NCI-H2107 treated with DMSO at 0.1 percent for 48 hours (cell line): ENCODE results near the gene TBC1D8.

Experiments used
- DNase-seq: peaks from one replicate; lab custom pipeline; 2025; ENCODE audit not compliant: unreplicated experiment; lab: John Stamatoyannopoulos, UW

Gene TBC1D8

DNA sequence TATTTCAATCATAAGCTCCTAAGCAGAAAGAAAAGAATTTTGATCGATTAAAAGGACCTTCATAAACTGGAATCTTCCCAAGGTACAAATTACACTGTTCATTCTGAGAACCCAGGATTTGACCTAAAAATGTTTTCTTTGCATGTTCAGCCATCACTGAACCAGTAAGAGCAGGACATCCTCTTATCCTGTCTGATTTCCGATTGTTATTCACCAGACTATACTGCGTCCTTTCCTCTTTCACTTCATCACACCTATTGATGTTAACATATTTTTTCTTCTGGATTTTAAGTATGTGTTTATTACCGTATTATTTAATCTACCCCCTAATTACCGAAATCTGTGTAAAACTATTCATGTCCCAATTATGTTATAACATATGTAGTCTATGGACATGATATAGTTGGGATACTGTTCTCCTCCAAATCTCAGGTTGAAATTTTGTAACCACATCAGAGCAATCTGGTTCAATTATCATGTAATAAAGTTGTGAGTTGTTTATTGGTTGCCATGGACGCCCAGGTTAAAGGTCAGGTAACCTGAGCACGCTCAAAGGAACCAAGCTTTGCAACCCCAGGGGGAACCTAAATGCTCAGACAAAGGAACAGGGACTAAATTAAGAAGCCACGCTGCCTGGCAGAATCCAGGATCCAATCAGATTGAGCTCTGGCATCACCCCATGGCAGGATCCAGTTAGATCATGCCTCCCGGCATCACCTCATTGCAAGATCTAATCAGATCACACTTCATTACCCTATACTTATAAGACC lies 11.6 kb upstream of the TBC1D8 start:
- no peak for DNase-seq

- no peak for DNase-seq
These were observed 10.5 kb upstream of the TBC1D8 start for GRCh38 chr2:101161658-101162057.

GRCh38 chr2:101160454-101160853 lies 9.3 kb upstream of the TBC1D8 start:
- no peak for DNase-seq

GRCh38 chr2:101159526-101159925 lies 8.3 kb upstream of the TBC1D8 start:
- DNase-seq, result no peak

GRCh38 chr2:101157272-101157671 lies 6.1 kb upstream of the TBC1D8 start:
- no peak for DNase-seq

DNA sequence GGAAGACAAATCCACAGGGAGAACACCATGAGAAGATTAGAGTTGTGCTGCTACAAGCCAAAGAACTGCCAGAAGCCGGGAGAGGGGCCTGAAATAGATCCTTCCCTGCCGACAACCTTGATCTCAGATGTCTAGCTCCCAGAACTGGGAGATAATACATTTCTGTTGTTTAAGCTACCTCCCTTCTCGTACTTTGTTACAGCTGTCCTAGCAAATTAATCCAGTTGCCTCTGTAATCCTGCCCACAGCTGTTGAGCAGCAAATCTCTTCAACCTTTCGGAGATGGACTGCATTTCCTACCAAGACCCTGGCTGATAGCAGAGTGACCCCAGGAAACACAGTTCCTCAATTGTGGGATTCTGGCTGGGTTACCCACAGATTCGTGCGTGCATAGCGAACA lies 2.6 kb upstream of the TBC1D8 start:
- DNase-seq, result no peak

DNA sequence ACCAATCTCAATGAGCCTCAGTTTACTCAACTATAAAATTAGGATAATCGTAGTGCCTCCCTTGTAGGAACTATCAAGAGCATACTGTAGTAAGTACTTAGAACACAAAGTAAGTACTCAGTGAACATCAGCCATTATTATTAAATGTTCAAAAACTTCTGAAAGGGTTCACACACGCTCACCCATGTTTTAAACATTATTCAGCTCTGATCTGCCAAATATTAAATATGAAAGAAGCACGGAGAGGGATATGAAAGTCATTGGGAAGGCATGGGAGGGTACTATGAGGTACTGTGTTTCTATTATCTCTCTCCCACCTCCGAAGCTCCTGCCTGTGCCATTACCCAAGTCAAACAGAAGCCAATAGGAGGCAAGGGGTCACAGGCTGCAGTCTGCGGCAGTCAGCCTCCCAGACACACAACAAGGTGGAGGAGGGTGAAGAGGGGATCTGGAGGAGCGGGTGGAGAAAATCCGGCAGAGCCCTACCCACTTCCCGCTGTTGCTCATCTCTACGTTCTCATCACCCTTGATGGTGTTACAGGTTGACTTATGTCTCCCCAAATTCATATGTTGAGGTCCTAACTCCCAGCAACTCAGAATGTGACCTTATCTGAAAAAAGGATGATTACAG lies 2.0 kb upstream of the TBC1D8 start:
- DNase-seq, result no peak

- DNase-seq, result peak; percentile 50
These were observed 1.3 kb upstream of the TBC1D8 start for GRCh38 chr2:101152272-101153076.

DNA sequence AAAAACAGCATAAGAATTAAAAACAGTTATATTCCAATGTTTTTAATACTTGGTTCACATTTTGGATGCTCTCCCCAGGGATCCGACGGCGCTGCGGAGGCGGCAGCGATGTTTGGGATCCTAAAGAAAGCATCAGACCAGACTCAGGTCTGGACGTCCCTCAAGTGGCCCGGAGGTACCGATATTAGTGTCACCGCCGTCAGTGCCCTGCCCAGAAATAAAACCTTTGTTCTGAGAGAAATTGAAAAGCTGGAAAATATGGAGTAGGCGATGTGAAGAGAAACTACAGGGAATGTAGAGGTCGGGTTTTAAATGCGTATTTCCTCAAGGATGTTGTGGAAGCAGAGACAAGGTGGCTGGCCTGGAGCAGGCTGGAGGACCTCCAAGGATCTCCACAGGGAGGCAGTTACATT lies 683 bp upstream of the TBC1D8 start:
- DNase-seq, result no peak

- DNase-seq, result no peak
These were observed 656 bp downstream of the TBC1D8 start for GRCh38 chr2:101150306-101151145.

- no peak for DNase-seq
These were observed 1.7 kb downstream of the TBC1D8 start for GRCh38 chr2:101149241-101150192.

DNA sequence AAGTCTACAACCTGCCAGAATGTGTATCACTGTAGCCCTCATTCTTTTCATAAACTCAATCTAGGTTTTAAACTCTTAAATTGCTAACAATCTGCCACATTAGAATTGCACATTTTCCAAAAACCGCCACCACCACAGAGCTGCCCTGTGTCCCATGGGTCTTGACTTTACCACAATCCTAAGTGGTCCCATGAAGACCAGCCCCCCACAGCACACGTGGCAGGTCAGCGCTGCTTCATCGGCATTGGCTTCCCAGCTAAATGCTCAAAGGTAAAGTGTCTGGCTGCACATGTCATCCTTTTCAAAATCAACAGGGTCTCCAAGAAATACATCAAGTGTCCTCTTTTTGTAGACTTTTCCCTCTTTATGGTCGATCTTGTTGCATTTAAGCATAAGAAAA lies 2.4 kb downstream of the TBC1D8 start:
- no peak for DNase-seq

GRCh38 chr2:101147971-101148370 lies 3.2 kb downstream of the TBC1D8 start:
- no peak for DNase-seq

DNA sequence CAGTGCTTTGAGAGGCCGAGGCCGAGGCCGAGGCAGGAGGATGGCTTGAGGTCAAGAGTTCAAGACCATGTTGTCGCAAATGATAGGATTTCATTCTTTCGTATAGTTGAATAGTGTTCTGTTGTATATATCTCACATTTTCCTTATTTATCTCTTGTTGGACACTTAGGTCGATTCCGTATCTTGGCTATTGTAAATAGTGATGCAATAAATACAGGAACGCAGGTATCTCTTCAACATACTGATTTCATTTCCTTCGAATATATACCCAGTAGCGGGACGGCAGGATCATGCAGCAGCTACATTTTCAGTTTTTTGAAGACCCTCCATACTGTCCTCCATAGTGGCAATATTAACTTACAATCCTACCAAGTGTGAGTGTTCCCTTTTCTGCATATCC lies 4.1 kb downstream of the TBC1D8 start:
- DNase-seq, result no peak

GRCh38 chr2:101146535-101146934 lies 4.6 kb downstream of the TBC1D8 start:
- no peak for DNase-seq

DNA sequence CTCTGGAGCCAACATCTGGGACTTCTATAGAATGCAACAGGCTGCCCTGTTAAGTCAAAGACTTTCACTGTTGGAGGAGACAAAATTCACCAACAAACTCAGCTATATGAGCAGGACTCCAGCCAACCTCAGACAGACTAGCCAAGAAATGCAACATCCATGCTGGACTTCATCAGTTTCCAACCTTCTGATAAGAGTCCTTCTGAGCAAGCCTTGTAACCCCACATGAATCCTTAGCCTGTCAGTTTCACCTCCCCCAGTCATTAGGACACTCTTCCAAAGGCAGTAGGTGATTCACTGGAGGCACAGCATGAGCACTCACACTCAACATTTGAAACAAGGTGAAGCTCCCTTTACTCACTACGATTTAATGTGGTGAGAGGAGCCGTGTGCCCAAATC lies 5.8 kb downstream of the TBC1D8 start:
- no peak for DNase-seq

GRCh38 chr2:101142163-101142562 lies 9.0 kb downstream of the TBC1D8 start:
- DNase-seq, result no peak

DNA sequence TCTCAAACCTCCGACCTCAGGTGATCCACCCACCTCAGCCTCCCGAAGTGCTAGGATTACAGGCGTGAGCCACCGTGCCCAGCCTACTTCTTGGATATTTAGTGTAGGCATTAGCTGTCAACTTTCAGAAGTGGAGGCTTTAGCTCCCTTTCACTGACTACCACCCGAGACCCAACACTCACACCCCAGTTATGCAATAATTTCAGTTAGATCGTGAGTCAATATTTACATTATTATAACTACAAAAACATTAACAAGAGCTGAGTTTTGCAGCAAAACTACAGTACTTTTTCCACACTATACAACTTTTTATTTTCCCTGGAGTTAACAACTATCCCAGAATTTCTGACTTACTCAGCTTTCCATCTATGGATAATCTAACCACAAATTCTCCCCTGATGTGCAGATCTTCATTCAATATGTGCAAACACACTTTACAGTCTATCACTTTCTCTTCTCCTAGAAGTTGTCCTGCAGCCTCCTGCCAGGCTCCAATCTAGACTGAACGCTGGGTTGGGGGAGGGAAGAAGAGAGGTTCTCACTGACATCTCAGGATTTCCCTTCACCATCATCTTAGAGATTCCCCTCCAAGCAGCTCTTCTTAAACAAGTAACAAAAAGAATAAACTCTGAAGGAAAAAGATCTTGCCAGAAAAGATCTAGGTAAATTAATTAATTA lies 10.1 kb downstream of the TBC1D8 start:
- no peak for DNase-seq

GRCh38 chr2:101140237-101140636 lies 10.9 kb downstream of the TBC1D8 start:
- DNase-seq, result no peak
